K562 (cell line): ENCODE data around the gene HMBS. TPM values are rescaled to one million over a fixed set of nuclear protein-coding genes. Genes with fewer than 3 reads are reported as not detected.

Experiments used
- ESRRA ChIP-seq: fragments of 450-650 bp; IDR thresholded peaks from 2 replicates; pipeline ENCODE4 v1.6.1; 2014; ENCODE audit warnings: low read depth, mild to moderate bottlenecking, moderate library complexity, borderline replicate concordance
- MYNN ChIP-seq, 2 experiments: sonication (generic); formaldehyde crosslinking in 1 of 2; IDR thresholded peaks; 2 replicates each; pipeline versions ENCODE4 v1.5.0 to v1.6.1; 2016 to 2020; ENCODE audit warnings: antibody characterized with exemption in 1 of 2, missing genetic modification reagents in 1 of 2
- NCOA4 ChIP-seq: fragments of 450-650 bp; IDR thresholded peaks from 2 replicates; pipeline ENCODE4 v1.6.1; 2018; ENCODE audit warnings: mild to moderate bottlenecking; ENCODE audit not compliant: partially characterized antibody
- PCBP1 ChIP-seq: fragments of 200-400 bp; formaldehyde crosslinking; IDR thresholded peaks from 2 replicates; pipeline ENCODE4 v1.6.1; 2018; ENCODE audit warnings: mild to moderate bottlenecking, low read depth, low read length; ENCODE audit not compliant: poor library complexity, severe bottlenecking
- RBM17 ChIP-seq: fragments of 200-400 bp; formaldehyde crosslinking; IDR thresholded peaks from 2 replicates; pipeline ENCODE4 v1.6.1; 2017; ENCODE audit warnings: low read depth, mild to moderate bottlenecking, low read length, borderline replicate concordance
- TCF7L2 ChIP-seq: fragments of 150-350 bp; IDR thresholded peaks from 2 replicates; pipeline ENCODE4 v1.6.1; 2016; ENCODE audit warnings: low read depth, mild to moderate bottlenecking, low read length, moderate library complexity
- ZHX1 ChIP-seq: fragments of 150-350 bp; conservative IDR thresholded peaks from 2 replicates; pipeline ENCODE4 v1.6.1; 2014; ENCODE audit warnings: low read length
- polyA plus RNA-seq, 8 experiments: library from polyadenylated mRNA; depleted of rRNA in 4 of 8; stranded (reverse) in 5 of 8; unstranded in 3 of 8; fragments of >200 nt; fragmentation: Nextera tagmentation in 2 of 8; fragmentation: Illumina TruSeq in 1 of 8; extraction: Ambion mirVana in 2 of 8; extraction: Trizol in 1 of 8; gene quantifications; 2 replicates each; pipeline versions ENCODE4 v1.2.1 to v1.2.3, GENCODE V29; 2011 to 2014; ENCODE audit warnings: inconsistent platforms in 1 of 8, missing spikeins in 1 of 8
- total RNA-seq, 7 experiments: library from RNA; depleted of rRNA in 6 of 7; stranded (reverse); fragments of >200 nt in 6 of 7; fragmentation: Illumina TruSeq in 2 of 7; extraction: Trizol in 2 of 7; gene quantifications; 2 replicates each; pipeline versions ENCODE4 v1.2.1 to v1.2.3, GENCODE V29; 2011 to 2021; ENCODE audit warnings: low replicate concordance in 1 of 7
- TF ChIP-seq, protein P1 (sequence below): sonication (generic); formaldehyde crosslinking; IDR thresholded peaks from 2 replicates; pipeline ENCODE4 v1.8.0; 2022; ENCODE audit warnings: missing genetic modification reagents, mild to moderate bottlenecking, borderline replicate concordance
- TF ChIP-seq, protein P2 (sequence below): fragments of 200-400 bp; formaldehyde crosslinking; IDR thresholded peaks from 2 replicates; pipeline ENCODE4 v1.6.1; 2017; ENCODE audit warnings: mild to moderate bottlenecking, low read depth, low read length, moderate library complexity
- TF ChIP-seq, protein P3 (sequence below): sonication (generic); formaldehyde crosslinking; IDR thresholded peaks from 2 replicates; pipeline ENCODE4 v1.4.0; 2020; ENCODE audit warnings: mild to moderate bottlenecking, missing genetic modification reagents

HMBS gene
- total and polyA plus RNA-seq, 9 of the 15 experiments (the other 6 are each of a cell fraction or from before 2014, with no cell fraction given), result 56.9 to 385 (median 286) TPM

GRCh38 chr11:119087747-119088241 is 3.1 kb downstream of the HMBS start (continued):
- TF ChIP-seq ZHX1 (no peak), ESRRA (peak; percentile 78; the same call in 1 of the 2 replicates), PCBP1 (no peak), RBM17 (no peak), TCF7L2 (no peak), MYNN (IDR thresholded peaks at IDR 0.05) (peak; percentile 98), MYNN (CRISPR knock-in tag; IDR thresholded peaks at IDR 0.05) (no peak), NCOA4 (peak; percentile 45)
- TF ChIP-seq, protein P1, sequence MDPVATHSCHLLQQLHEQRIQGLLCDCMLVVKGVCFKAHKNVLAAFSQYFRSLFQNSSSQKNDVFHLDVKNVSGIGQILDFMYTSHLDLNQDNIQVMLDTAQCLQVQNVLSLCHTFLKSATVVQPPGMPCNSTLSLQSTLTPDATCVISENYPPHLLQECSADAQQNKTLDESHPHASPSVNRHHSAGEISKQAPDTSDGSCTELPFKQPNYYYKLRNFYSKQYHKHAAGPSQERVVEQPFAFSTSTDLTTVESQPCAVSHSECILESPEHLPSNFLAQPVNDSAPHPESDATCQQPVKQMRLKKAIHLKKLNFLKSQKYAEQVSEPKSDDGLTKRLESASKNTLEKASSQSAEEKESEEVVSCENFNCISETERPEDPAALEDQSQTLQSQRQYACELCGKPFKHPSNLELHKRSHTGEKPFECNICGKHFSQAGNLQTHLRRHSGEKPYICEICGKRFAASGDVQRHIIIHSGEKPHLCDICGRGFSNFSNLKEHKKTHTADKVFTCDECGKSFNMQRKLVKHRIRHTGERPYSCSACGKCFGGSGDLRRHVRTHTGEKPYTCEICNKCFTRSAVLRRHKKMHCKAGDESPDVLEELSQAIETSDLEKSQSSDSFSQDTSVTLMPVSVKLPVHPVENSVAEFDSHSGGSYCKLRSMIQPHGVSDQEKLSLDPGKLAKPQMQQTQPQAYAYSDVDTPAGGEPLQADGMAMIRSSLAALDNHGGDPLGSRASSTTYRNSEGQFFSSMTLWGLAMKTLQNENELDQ, result no peak
- TF ChIP-seq, protein P2, sequence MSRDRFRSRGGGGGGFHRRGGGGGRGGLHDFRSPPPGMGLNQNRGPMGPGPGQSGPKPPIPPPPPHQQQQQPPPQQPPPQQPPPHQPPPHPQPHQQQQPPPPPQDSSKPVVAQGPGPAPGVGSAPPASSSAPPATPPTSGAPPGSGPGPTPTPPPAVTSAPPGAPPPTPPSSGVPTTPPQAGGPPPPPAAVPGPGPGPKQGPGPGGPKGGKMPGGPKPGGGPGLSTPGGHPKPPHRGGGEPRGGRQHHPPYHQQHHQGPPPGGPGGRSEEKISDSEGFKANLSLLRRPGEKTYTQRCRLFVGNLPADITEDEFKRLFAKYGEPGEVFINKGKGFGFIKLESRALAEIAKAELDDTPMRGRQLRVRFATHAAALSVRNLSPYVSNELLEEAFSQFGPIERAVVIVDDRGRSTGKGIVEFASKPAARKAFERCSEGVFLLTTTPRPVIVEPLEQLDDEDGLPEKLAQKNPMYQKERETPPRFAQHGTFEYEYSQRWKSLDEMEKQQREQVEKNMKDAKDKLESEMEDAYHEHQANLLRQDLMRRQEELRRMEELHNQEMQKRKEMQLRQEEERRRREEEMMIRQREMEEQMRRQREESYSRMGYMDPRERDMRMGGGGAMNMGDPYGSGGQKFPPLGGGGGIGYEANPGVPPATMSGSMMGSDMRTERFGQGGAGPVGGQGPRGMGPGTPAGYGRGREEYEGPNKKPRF, result no peak
- TF ChIP-seq, protein P3, sequence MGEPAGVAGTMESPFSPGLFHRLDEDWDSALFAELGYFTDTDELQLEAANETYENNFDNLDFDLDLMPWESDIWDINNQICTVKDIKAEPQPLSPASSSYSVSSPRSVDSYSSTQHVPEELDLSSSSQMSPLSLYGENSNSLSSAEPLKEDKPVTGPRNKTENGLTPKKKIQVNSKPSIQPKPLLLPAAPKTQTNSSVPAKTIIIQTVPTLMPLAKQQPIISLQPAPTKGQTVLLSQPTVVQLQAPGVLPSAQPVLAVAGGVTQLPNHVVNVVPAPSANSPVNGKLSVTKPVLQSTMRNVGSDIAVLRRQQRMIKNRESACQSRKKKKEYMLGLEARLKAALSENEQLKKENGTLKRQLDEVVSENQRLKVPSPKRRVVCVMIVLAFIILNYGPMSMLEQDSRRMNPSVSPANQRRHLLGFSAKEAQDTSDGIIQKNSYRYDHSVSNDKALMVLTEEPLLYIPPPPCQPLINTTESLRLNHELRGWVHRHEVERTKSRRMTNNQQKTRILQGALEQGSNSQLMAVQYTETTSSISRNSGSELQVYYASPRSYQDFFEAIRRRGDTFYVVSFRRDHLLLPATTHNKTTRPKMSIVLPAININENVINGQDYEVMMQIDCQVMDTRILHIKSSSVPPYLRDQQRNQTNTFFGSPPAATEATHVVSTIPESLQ, result no peak
